ENCODE measurements around the gene INPP5A.

DNA sequence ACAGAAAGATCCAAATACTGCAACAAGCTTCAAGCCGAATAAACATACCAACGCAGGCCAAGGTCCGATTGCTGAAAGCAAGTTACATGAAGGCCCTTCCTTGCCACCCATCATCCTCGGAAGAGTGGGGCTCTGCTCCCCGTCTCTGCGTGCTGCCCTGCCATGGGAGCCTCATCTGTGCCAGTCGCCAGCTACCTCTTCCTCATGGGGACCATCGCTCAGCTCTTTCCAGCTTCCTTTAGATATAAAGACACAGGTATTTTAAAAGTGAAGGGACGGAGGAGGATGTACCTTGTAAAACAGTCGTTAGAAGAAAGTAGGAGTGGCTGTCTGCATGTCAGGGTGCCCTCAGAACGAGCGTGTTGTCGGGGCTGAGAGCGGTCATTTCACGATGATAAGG lies 114.9 kb downstream of the INPP5A start:
- TF ChIP-seq, protein P1, sequence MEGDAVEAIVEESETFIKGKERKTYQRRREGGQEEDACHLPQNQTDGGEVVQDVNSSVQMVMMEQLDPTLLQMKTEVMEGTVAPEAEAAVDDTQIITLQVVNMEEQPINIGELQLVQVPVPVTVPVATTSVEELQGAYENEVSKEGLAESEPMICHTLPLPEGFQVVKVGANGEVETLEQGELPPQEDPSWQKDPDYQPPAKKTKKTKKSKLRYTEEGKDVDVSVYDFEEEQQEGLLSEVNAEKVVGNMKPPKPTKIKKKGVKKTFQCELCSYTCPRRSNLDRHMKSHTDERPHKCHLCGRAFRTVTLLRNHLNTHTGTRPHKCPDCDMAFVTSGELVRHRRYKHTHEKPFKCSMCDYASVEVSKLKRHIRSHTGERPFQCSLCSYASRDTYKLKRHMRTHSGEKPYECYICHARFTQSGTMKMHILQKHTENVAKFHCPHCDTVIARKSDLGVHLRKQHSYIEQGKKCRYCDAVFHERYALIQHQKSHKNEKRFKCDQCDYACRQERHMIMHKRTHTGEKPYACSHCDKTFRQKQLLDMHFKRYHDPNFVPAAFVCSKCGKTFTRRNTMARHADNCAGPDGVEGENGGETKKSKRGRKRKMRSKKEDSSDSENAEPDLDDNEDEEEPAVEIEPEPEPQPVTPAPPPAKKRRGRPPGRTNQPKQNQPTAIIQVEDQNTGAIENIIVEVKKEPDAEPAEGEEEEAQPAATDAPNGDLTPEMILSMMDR (IDR thresholded peaks at IDR 0.05 in 2 of 3, conservative IDR thresholded peaks at IDR 0.05 in 1 of 3; ENCODE audit: borderline replicate concordance in 1 of 3, insufficient read depth in 1 of 3, low read depth in 2 of 3, low read length in 2 of 3) = no peak
- TF ChIP-seq POLR2AphosphoS5 (IDR thresholded peaks at IDR 0.05; ENCODE audit: low read depth, low read length) (no peak), EZH2 (IDR thresholded peaks at IDR 0.05) (no peak), POLR2A (IDR thresholded peaks at IDR 0.05; ENCODE audit: borderline replicate concordance, extremely low read depth, insufficient read depth, insufficient read length) (no peak), EZH2phosphoT487 (IDR thresholded peaks at IDR 0.05; ENCODE audit: borderline replicate concordance) (no peak), ZNF274 (IDR thresholded peaks at IDR 0.05; ENCODE audit: low read depth, low read length) (no peak), SIN3A (IDR thresholded peaks at IDR 0.05; ENCODE audit: low read depth) (no peak), FOSL1 (IDR thresholded peaks at IDR 0.05; ENCODE audit: low read depth) (no peak), CBX3 (IDR thresholded peaks at IDR 0.05; ENCODE audit: low read depth) (no peak), SP1 (IDR thresholded peaks at IDR 0.05; ENCODE audit: low read depth) (no peak)
